GM12872 (cell line): ENCODE measurements around the gene TXNDC5.

ENCODE experiments used
- TF ChIP-seq, protein P1 (sequence below): IDR thresholded peaks from 3 replicates; pipeline ENCODE4 v1.5.1; 2011; ENCODE audit warnings: low read depth, mild to moderate bottlenecking, low read length, moderate library complexity; ENCODE audit not compliant: insufficient read depth

TXNDC5 gene

DNA sequence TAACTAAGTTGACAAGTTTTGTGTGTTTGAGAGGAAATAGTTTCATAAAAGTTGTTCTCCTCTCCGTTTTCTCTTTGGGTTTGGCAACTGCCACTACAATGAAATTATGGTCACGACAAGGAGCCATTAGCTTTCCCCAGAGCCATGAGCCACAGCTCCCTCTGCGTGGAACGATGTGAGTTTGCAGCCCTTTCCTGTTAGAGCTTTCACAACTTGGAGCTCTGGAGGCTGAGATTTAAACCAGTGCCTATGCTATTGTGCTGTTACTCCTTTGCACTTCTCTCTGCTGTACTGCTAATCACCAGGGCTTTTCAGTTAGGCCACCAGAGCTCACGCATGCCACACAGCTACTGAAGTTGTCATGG, 29.3 kb upstream of the TXNDC5 start:
- TF ChIP-seq, protein P1, sequence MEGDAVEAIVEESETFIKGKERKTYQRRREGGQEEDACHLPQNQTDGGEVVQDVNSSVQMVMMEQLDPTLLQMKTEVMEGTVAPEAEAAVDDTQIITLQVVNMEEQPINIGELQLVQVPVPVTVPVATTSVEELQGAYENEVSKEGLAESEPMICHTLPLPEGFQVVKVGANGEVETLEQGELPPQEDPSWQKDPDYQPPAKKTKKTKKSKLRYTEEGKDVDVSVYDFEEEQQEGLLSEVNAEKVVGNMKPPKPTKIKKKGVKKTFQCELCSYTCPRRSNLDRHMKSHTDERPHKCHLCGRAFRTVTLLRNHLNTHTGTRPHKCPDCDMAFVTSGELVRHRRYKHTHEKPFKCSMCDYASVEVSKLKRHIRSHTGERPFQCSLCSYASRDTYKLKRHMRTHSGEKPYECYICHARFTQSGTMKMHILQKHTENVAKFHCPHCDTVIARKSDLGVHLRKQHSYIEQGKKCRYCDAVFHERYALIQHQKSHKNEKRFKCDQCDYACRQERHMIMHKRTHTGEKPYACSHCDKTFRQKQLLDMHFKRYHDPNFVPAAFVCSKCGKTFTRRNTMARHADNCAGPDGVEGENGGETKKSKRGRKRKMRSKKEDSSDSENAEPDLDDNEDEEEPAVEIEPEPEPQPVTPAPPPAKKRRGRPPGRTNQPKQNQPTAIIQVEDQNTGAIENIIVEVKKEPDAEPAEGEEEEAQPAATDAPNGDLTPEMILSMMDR, result no peak

DNA sequence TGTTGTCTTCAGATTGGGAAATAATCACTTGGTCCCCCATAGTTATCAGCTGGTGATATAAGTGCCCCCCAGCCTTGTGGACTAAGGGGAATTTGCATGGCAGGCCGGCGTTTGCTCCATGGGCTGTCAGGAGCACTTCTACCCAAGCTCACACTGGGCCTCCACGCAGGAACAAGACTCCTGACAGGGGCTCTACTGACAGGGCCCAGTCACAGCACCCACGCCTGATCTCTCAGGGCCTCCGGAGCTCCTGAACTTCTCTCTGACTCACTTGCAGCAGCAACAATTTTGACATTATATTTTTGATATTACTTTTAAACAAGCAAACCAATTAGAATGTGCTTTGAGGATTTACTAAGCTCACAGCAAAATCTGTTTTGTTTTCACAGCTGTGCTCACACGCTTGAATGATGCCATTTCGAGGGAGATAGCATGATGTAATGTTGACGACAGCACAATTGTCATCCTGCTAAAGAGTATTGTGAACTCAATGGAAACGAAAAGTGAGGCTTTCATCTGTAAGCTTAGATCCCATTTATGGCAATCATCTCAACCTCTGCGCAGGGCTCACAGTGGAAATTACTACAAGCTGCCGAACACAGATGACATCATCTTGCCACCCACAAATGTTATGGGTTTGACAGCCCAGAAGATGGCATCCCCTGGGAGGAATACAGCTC, 28.7 kb upstream of the TXNDC5 start:
- TF ChIP-seq, protein P1, result no peak

DNA sequence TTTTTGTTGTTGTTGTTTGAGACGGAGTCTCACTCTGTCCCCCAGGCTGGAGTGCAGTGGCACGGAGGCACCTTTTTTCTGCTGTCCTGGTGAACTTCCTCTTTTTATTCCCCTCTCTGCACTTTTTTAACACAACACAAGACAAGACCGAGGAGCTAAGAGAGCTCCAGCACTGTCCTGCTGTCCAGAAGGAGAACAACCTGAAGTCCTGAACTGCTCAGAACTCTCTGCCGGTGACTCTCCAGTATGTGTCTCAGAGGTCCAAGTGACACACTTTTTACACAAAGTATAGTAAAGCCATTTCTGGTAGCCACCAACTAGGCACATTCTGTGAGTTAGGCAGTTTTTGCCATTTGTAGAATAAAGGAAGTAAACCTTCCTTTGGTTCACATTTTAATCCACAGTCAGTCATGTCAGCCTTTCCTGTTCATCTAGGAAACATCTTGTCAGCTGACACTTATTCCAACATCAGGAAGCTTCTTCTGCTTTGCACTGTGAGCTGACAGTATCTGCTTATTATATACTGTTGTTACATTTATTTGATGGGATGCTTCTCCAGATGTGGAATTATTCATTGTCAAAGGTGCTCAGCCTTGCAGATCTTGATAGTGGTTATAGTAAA, 28.1 kb upstream of the TXNDC5 start:
- TF ChIP-seq, protein P1, result no peak

DNA sequence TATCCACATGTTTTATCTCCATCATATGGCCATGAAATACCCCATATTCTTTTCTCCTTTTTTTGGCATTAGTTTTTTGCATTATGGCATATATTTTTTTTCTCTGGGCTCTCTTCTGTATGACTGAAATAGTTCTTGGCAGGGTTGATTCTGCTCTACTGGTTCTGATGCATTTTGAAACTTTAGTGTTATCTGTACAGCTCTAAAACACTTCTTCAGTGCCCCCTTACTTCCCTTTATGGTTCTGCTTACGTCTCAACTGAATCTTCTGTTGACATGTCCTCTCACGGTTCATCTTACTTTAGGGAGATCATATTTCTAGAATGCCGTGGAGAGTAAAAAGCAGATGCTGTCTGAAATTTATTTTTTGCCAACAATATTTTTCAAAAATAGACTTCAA, 23.2 kb upstream of the TXNDC5 start:
- TF ChIP-seq, protein P1, result no peak

DNA sequence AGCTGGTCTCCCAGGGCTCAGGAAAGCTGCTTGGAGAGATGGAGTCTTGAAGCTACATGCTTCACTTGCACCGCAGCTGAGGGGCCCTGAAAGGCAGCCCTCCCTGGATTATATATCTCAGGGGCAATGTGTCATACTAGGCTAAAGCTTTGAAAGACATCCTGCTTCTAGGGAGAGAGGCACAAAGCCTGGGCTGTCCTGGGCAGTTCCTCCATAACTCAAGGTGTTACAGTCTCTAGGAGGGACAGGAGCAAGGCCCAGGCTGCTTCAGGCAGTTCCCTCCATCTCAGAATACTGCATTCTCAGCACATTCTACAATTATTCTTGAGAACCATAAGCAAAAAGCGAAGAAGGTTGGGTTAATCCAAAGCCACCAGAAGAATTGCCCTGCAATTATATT, 22.0 kb upstream of the TXNDC5 start:
- TF ChIP-seq, protein P1, result no peak

DNA sequence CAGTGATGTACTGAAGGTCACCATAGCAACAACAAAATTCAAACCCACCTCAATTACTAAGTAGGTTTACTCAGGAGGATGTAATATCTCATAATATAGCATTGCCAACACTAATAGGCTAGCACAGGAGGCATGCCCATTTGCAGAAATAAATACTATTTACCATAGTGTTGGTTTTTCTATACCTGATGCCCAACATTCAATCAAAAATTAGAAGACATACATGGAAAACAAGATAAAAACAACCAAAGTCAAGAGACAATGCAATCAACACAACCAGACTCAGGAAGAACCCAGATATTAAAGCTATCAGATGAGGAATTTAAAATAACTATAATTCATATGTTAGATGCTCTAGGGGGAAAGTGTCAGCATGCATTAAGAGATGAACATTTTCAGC, 14.3 kb upstream of the TXNDC5 start:
- TF ChIP-seq, protein P1, result no peak

DNA sequence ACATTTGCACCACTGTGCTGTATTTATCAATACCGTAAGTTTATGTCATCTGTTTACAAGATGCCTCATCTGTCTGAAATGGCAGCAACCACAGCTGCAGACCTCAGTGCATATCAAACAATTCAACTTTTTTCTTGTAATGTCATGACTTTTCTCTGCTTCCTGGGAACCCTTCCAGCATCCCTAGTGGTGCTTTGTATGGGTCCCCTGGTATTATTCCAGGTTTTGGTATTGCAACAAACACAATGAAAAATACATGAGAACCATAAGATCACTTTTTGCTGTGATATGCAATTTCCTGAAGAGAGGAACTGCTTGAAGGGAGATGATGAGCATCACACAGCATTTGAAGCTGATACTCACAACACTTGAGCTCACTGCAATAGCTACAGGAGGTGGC, 12.0 kb upstream of the TXNDC5 start:
- TF ChIP-seq, protein P1, result no peak
